WTC11 (cell line): ENCODE data around the gene RGSL1. TPM values are rescaled to one million over a fixed set of nuclear protein-coding genes. Genes with fewer than 3 reads are reported as not detected.

Experiments used
- ATAC-seq: fragments of 200-7000 bp; cut with Tn5 transposase; 2 replicates; pipeline ENCODE4 v1.10.0; 2021; ENCODE audit warnings: mild to moderate bottlenecking, moderate library complexity
- CTCF ChIA-PET: fragments of 300-600 bp; sonication (Branson Sonifier 250); formaldehyde crosslinking; loops from one replicate; lab custom pipeline; 2021; ENCODE audit warnings: antibody characterized with exemption; lab: Charles Lee
- POLR2A ChIA-PET: fragments of 350-600 bp; sonication (Branson Sonifier 250); formaldehyde crosslinking; loops from one replicate; lab custom pipeline; 2021; ENCODE audit warnings: antibody characterized with exemption; lab: Charles Lee
- DNase-seq: peaks from one replicate; pipeline ENCODE4 v3.0.0; 2021; ENCODE audit warnings: low spot score
- H3K27ac Mint-ChIP-seq: 2 replicates; pipeline ENCODE4 v1.8.0; 2021; ENCODE audit warnings: mixed read lengths
- H3K27me3 Mint-ChIP-seq: 2 replicates; pipeline ENCODE4 v1.8.0; 2021; ENCODE audit warnings: low read depth, mild to moderate bottlenecking, moderate library complexity, mixed read lengths
- H3K36me3 Mint-ChIP-seq: 2 replicates; pipeline ENCODE4 v1.8.0; 2021; ENCODE audit warnings: mixed read lengths
- H3K4me1 Mint-ChIP-seq: 2 replicates; pipeline ENCODE4 v1.8.0; 2022; ENCODE audit warnings: mixed read lengths
- H3K4me3 Mint-ChIP-seq: 2 replicates; pipeline ENCODE4 v1.8.0; 2021; ENCODE audit warnings: mild to moderate bottlenecking, moderate library complexity, mixed read lengths
- H3K9me3 Mint-ChIP-seq: 2 replicates; pipeline ENCODE4 v1.8.0; 2021; ENCODE audit warnings: mixed read lengths
- ATF2 ChIP-seq: sonication (generic); formaldehyde crosslinking; IDR thresholded peaks from 2 replicates; pipeline ENCODE4 v1.8.1; 2022; ENCODE audit warnings: low read depth, missing genetic modification reagents, borderline replicate concordance
- CTCF ChIP-seq: fragments of 200-600 bp; IDR thresholded peaks from 2 replicates; pipeline ENCODE4 v1.8.0; 2022; ENCODE audit warnings: antibody characterized with exemption
- FOXK1 ChIP-seq: sonication (generic); formaldehyde crosslinking; IDR thresholded peaks from 2 replicates; pipeline ENCODE4 v1.8.0; 2022; ENCODE audit warnings: mild to moderate bottlenecking, moderate library complexity, missing genetic modification reagents
- FOXP1 ChIP-seq: sonication (generic); formaldehyde crosslinking; IDR thresholded peaks from 2 replicates; pipeline ENCODE4 v1.8.0; 2022; ENCODE audit warnings: missing genetic modification reagents, mild to moderate bottlenecking, moderate library complexity, borderline replicate concordance
- GABPB1 ChIP-seq: sonication (generic); formaldehyde crosslinking; IDR thresholded peaks from 2 replicates; pipeline ENCODE4 v1.8.1; 2023; ENCODE audit warnings: mild to moderate bottlenecking, missing genetic modification reagents
- JAZF1 ChIP-seq: fragments of 250-450 bp; sonication (Bioruptor Pico); IDR thresholded peaks from 2 replicates; pipeline ENCODE4 v1.9.0; 2021; ENCODE audit warnings: moderate library complexity, mild to moderate bottlenecking, inconsistent platforms
- MYBL2 ChIP-seq: sonication (generic); formaldehyde crosslinking; IDR thresholded peaks from 2 replicates; pipeline ENCODE4 v1.8.1; 2023; ENCODE audit warnings: mild to moderate bottlenecking, moderate library complexity, missing genetic modification reagents
- NFYB ChIP-seq: sonication (generic); formaldehyde crosslinking; conservative IDR thresholded peaks from 2 replicates; pipeline ENCODE4 v1.8.0; 2022; ENCODE audit warnings: low read depth, missing genetic modification reagents
- NR3C1 ChIP-seq: sonication (generic); formaldehyde crosslinking; conservative IDR thresholded peaks from 2 replicates; pipeline ENCODE4 v1.8.1; 2023; ENCODE audit warnings: low read depth, mild to moderate bottlenecking, missing genetic modification reagents
- RELA ChIP-seq: sonication (generic); formaldehyde crosslinking; IDR thresholded peaks from 2 replicates; pipeline ENCODE4 v1.8.1; 2022; ENCODE audit warnings: missing genetic modification reagents, mild to moderate bottlenecking, borderline replicate concordance
- SMAD4 ChIP-seq: sonication (generic); formaldehyde crosslinking; IDR thresholded peaks from 2 replicates; pipeline ENCODE4 v1.8.0; 2022; ENCODE audit warnings: mild to moderate bottlenecking, missing genetic modification reagents
- SOX15 ChIP-seq: fragments of 250-450 bp; sonication (Bioruptor Pico); IDR thresholded peaks from 2 replicates; pipeline ENCODE4 v1.9.0; 2021; ENCODE audit warnings: mild to moderate bottlenecking
- TP53 ChIP-seq: sonication (generic); formaldehyde crosslinking; IDR thresholded peaks from 2 replicates; pipeline ENCODE4 v1.8.1; 2023; ENCODE audit warnings: mild to moderate bottlenecking, missing genetic modification reagents
- USF1 ChIP-seq: sonication (generic); formaldehyde crosslinking; IDR thresholded peaks from 2 replicates; pipeline ENCODE4 v1.8.0; 2022; ENCODE audit warnings: mild to moderate bottlenecking, missing genetic modification reagents
- ZNF138 ChIP-seq: sonication (generic); formaldehyde crosslinking; conservative IDR thresholded peaks from 2 replicates; pipeline ENCODE4 v1.8.1; 2022; ENCODE audit warnings: mild to moderate bottlenecking, moderate library complexity, missing genetic modification reagents
- ZNF671 ChIP-seq: fragments of 250-450 bp; sonication (Bioruptor Pico); IDR thresholded peaks from 2 replicates; pipeline ENCODE4 v1.8.0; 2021; ENCODE audit warnings: mild to moderate bottlenecking
- total RNA-seq: library from RNA; stranded (reverse); gene quantifications from 3 replicates; pipeline ENCODE4 v1.2.3, GENCODE V29; 2021
- TF ChIP-seq, protein P1 (sequence below): sonication (generic); formaldehyde crosslinking; IDR thresholded peaks from 2 replicates; pipeline ENCODE4 v1.8.1; 2023; ENCODE audit warnings: mild to moderate bottlenecking, missing genetic modification reagents, borderline replicate concordance
- TF ChIP-seq, protein P2 (sequence below): fragments of 250-450 bp; sonication (Bioruptor Pico); IDR thresholded peaks from 2 replicates; pipeline ENCODE4 v1.8.0; 2021; ENCODE audit warnings: mild to moderate bottlenecking

Gene RGSL1
- total RNA-seq, 1 experiment from 2014 or later, result not detected

DNA sequence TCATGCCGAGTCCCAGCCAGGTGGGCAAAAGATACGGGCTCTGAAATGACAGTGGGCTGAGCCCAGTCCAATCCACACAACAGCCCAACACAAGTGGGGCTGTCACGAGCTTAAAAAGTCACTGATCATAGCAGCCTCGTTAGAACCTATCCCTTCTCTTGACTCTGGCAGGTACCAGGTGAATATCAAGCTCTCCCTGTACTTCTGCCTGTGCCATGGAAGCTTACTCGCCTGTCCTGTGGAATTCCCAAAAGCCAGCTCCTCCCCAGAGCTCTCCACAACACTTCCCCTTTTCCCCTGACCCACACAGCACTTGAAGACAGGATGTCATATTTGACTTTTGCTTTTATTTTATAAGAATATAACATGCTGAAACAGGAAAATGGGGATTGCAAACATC lies 148.3 kb downstream of the RGSL1 start:
- ChIA-PET POLR2A (interaction anchor here (0.6 to 1.6 kb wide), 2 partner anchors 101 to 1436 kb away, joined by 7 to 8 read pairs; no protein-coding TSS in a partner anchor), CTCF (interaction anchor here (0.7 to 16.0 kb wide), 8 partner anchors 14 to 513 kb away, joined by 3 to 669 read pairs (median 4); partner anchors contain the start of gene NPL)
- Mint-ChIP-seq H3K9me3 (no peaks in the 10 kb centered on the region), H3K4me1 (peaks cover 7% of the 10 kb centered on the region; the same call in 1 of the 2 replicates), H3K36me3 (no peaks in the 10 kb centered on the region; the same call in 1 of the 2 replicates), H3K27me3 (no peaks in the 10 kb centered on the region; the same call in 1 of the 2 replicates), H3K27ac (no peak overlapping the region), H3K4me3 (no peak overlapping the region)
- ATAC-seq (no peak), DNase-seq (no peak)
- TF ChIP-seq NR3C1 (no peak), NFYB (CRISPR knock-in tag) (no peak), USF1 (CRISPR knock-in tag) (no peak), FOXK1 (CRISPR knock-in tag) (no peak), GABPB1 (CRISPR knock-in tag) (no peak), ATF2 (CRISPR knock-in tag) (no peak), TP53 (CRISPR knock-in tag) (no peak), SMAD4 (no peak), ZNF671 (CRISPR knock-in tag) (no peak), SOX15 (CRISPR knock-in tag) (no peak), RELA (CRISPR knock-in tag) (no peak), ZNF138 (CRISPR knock-in tag) (no peak), MYBL2 (CRISPR knock-in tag) (no peak), FOXP1 (CRISPR knock-in tag) (no peak), JAZF1 (CRISPR knock-in tag) (no peak)
- TF ChIP-seq, protein P1, sequence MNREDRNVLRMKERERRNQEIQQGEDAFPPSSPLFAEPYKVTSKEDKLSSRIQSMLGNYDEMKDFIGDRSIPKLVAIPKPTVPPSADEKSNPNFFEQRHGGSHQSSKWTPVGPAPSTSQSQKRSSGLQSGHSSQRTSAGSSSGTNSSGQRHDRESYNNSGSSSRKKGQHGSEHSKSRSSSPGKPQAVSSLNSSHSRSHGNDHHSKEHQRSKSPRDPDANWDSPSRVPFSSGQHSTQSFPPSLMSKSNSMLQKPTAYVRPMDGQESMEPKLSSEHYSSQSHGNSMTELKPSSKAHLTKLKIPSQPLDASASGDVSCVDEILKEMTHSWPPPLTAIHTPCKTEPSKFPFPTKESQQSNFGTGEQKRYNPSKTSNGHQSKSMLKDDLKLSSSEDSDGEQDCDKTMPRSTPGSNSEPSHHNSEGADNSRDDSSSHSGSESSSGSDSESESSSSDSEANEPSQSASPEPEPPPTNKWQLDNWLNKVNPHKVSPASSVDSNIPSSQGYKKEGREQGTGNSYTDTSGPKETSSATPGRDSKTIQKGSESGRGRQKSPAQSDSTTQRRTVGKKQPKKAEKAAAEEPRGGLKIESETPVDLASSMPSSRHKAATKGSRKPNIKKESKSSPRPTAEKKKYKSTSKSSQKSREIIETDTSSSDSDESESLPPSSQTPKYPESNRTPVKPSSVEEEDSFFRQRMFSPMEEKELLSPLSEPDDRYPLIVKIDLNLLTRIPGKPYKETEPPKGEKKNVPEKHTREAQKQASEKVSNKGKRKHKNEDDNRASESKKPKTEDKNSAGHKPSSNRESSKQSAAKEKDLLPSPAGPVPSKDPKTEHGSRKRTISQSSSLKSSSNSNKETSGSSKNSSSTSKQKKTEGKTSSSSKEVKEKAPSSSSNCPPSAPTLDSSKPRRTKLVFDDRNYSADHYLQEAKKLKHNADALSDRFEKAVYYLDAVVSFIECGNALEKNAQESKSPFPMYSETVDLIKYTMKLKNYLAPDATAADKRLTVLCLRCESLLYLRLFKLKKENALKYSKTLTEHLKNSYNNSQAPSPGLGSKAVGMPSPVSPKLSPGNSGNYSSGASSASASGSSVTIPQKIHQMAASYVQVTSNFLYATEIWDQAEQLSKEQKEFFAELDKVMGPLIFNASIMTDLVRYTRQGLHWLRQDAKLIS (CRISPR knock-in tag), result no peak

- CTCF ChIA-PET, result interaction anchor here (0.6 to 16.0 kb wide), 27 partner anchors 10 to 514 kb away, joined by 3 to 669 read pairs (median 4); partner anchors contain the start of genes NPL and RNASEL
- POLR2A ChIA-PET, result interaction anchor here (0.5 to 1.6 kb wide), 3 partner anchors 17 to 188 kb away, joined by 3 to 7 read pairs (median 3); no protein-coding TSS in a partner anchor
- H3K4me1 Mint-ChIP-seq, result peaks cover 8% of the 10 kb centered on the region
- no peaks in the 10 kb centered on the region for H3K9me3 Mint-ChIP-seq
- TF ChIP-seq, protein P2, sequence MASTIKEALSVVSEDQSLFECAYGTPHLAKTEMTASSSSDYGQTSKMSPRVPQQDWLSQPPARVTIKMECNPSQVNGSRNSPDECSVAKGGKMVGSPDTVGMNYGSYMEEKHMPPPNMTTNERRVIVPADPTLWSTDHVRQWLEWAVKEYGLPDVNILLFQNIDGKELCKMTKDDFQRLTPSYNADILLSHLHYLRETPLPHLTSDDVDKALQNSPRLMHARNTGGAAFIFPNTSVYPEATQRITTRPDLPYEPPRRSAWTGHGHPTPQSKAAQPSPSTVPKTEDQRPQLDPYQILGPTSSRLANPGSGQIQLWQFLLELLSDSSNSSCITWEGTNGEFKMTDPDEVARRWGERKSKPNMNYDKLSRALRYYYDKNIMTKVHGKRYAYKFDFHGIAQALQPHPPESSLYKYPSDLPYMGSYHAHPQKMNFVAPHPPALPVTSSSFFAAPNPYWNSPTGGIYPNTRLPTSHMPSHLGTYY (CRISPR knock-in tag), result no peak
- peak; percentile 52 for TF ChIP-seq CTCF
- TF ChIP-seq, all 79 proteins: peak for 1
- H3K27me3 Mint-ChIP-seq, result peaks cover 2% of the 10 kb centered on the region
- H3K4me3 Mint-ChIP-seq, result no peak overlapping the region
- no peaks in the 10 kb centered on the region; the same call in 1 of the 2 replicates for H3K36me3 Mint-ChIP-seq
- H3K27ac Mint-ChIP-seq, result peak overlapping the region; percentile 32; the same call in 1 of the 2 replicates
- DNase-seq, result peak; percentile 64
- peak; percentile 34 for ATAC-seq
Observed at GRCh38 chr1:182599339-182599738, 149.4 kb downstream of the RGSL1 start.
